ENCODE measurements around the gene SPTBN1. TPM values are rescaled to one million over a fixed set of nuclear protein-coding genes. Genes with fewer than 3 reads are reported as not detected.

SPTBN1 gene
- total and polyA plus RNA-seq, 2 experiments from 2014 or later = 57.7 to 187 TPM

DNA sequence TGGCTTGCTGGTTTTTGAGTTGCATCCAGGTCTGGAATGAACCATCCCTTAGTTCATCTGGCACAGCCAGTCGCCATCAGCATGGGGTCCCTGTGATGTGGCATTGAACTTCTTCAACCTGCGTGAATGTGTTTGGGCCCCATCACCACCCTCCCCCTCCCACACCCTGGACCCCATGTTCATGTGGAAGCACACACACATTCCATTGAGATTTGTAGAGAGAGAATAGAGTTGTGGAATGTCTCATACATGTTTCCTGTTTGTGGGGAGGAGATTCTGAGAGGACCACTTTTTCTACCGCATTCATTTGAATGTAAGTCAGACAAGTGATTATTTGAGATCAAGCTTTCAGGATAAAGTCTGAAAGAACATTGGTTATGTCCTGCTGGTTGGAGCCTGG, 149.7 kb downstream of the SPTBN1 start:
- WGBS, 2 experiments (ENCODE audit: low coverage in 1 of 2, low lambda C conversion rate in 2 of 2, missing lambda C conversion rate in 2 of 2) = 96 to 99% methylated on average over 3 of the region's 3 CpGs
- H3K9ac ChIP-seq = no peak overlapping the region
- H3K27ac ChIP-seq = no peak overlapping the region
- peaks cover 10% of the 10 kb centered on the region; the same call in 1 of the 2 replicates for H4K20me1 ChIP-seq (ENCODE audit: insufficient read depth)
- H3K9me2 ChIP-seq (ENCODE audit: insufficient read depth) = no peaks in the 10 kb centered on the region
- no peak overlapping the region for H2AFZ ChIP-seq
- peaks cover 100% of the 10 kb centered on the region for H3K79me2 ChIP-seq (ENCODE audit: insufficient read depth)
- DNase-seq = peak; percentile 21
- no peaks in the 10 kb centered on the region for H3K9me3 ChIP-seq (ENCODE audit: low read depth)
- no peak overlapping the region for H3K4me3 ChIP-seq
- in situ Hi-C loops (cut with MboI) = no loop called here
- H3K36me3 ChIP-seq (ENCODE audit: low read depth) = no peaks in the 10 kb centered on the region
- no peaks in the 10 kb centered on the region for H3K27me3 ChIP-seq (replicated peaks; ENCODE audit: insufficient read depth)
- peaks cover 14% of the 10 kb centered on the region for H3F3A ChIP-seq (ENCODE audit: insufficient read depth)
- H3K4me2 ChIP-seq (ENCODE audit: unreplicated experiment) = no peak overlapping the region
- TF ChIP-seq EZH2phosphoT487 (IDR thresholded peaks at IDR 0.05; ENCODE audit: insufficient read depth, low read depth) = no peak
- TF ChIP-seq EZH2 (IDR thresholded peaks at IDR 0.05; ENCODE audit: insufficient read depth, poor library complexity, severe bottlenecking) = no peak
- H3K4me1 ChIP-seq (ENCODE audit: insufficient read depth) = peaks cover 35% of the 10 kb centered on the region

DNA sequence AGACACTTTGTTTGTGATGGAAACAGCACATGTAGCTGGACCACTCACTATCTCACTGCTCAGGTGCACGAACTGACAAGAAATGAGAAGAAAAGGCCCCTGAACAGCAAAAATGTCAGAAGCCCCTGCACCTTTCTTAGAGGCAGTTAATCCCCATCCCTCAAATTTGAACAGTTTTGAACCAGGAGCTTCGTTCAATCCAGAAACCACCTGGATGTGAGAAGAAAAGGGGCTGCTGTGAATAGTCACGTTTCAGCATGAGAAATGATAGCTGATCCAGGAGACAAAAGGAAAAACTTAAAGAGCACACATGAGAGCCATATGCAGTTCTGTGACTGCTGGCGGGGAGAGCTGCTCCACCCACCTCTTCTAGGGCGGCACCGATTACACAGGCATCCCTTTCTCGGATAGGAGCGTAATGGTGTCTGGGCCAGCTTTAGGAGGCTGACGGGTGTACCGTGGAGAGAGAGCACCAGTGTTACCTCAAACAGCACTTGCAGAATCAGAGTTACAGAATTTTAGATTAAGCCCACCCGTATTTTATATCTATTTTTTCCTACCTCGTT, 150.3 kb downstream of the SPTBN1 start:
- DNase-seq = peak; percentile 63
- WGBS, 2 experiments (ENCODE audit: low coverage in 1 of 2, low lambda C conversion rate in 2 of 2, missing lambda C conversion rate in 2 of 2) = 32 to 38% methylated on average over 12 of the region's 12 CpGs
- Histone ChIP-seq H3F3A (ENCODE audit: insufficient read depth) (peaks cover 11% of the 10 kb centered on the region), H3K27ac (no peak overlapping the region), H3K9me2 (ENCODE audit: insufficient read depth) (no peaks in the 10 kb centered on the region), H3K9ac (no peak overlapping the region), H3K9me3 (ENCODE audit: low read depth) (no peaks in the 10 kb centered on the region), H4K20me1 (ENCODE audit: insufficient read depth) (peaks cover 10% of the 10 kb centered on the region; the same call in 1 of the 2 replicates), H3K27me3 (replicated peaks; ENCODE audit: insufficient read depth) (no peaks in the 10 kb centered on the region), H3K4me2 (ENCODE audit: unreplicated experiment) (peak overlapping the region; percentile 39), H3K36me3 (ENCODE audit: low read depth) (no peaks in the 10 kb centered on the region), H3K79me2 (ENCODE audit: insufficient read depth) (peaks cover 98% of the 10 kb centered on the region), H3K4me3 (no peak overlapping the region), H3K4me1 (ENCODE audit: insufficient read depth) (peaks cover 33% of the 10 kb centered on the region), H2AFZ (no peak overlapping the region)
- TF ChIP-seq EZH2phosphoT487 (IDR thresholded peaks at IDR 0.05; ENCODE audit: insufficient read depth, low read depth) = no peak
- TF ChIP-seq EZH2 (IDR thresholded peaks at IDR 0.05; ENCODE audit: insufficient read depth, poor library complexity, severe bottlenecking) = no peak
- in situ Hi-C loops (cut with MboI) = no loop called here

DNA sequence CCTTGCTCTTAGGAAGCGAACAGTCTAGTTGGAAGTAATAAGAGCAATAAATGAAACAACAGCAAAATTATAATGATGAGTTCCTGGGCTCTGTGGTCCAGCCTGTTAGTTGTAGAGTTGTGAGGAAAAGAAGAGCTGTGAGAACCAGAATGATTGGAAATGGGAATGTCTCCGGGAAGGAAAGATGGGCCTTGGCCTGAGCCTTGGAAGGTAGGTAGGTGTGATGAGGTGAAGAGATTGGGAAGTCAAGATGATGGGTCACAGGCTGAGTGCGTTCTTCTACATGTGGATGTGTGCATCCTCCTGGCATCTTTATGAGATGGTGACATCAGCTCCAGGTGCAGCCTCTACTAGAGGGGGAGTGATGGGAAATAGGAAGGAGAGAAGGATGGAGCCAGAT, 152.1 kb downstream of the SPTBN1 start:
- Histone ChIP-seq H3K27ac (no peak overlapping the region), H3K4me2 (ENCODE audit: unreplicated experiment) (no peak overlapping the region), H3K9ac (no peak overlapping the region), H3K4me1 (ENCODE audit: insufficient read depth) (peaks cover 27% of the 10 kb centered on the region), H3K36me3 (ENCODE audit: low read depth) (peaks cover 6% of the 10 kb centered on the region; the same call in 1 of the 2 replicates), H4K20me1 (ENCODE audit: insufficient read depth) (peaks cover 10% of the 10 kb centered on the region; the same call in 1 of the 2 replicates), H3K4me3 (no peak overlapping the region), H3K9me2 (ENCODE audit: insufficient read depth) (no peaks in the 10 kb centered on the region), H3K9me3 (ENCODE audit: low read depth) (no peaks in the 10 kb centered on the region), H3K27me3 (replicated peaks; ENCODE audit: insufficient read depth) (no peaks in the 10 kb centered on the region), H3K79me2 (ENCODE audit: insufficient read depth) (peaks cover 98% of the 10 kb centered on the region), H2AFZ (no peak overlapping the region), H3F3A (ENCODE audit: insufficient read depth) (peaks cover 4% of the 10 kb centered on the region; the same call in 1 of the 2 replicates)
- TF ChIP-seq EZH2 (IDR thresholded peaks at IDR 0.05; ENCODE audit: insufficient read depth, poor library complexity, severe bottlenecking) (no peak), EZH2phosphoT487 (IDR thresholded peaks at IDR 0.05; ENCODE audit: insufficient read depth, low read depth) (no peak)
- in situ Hi-C loops (cut with MboI) = no loop called here
- no peak for DNase-seq
- WGBS, 2 experiments (ENCODE audit: low coverage in 1 of 2, low lambda C conversion rate in 2 of 2, missing lambda C conversion rate in 2 of 2) = 97% methylated on average over 3 of the region's 3 CpGs

DNA sequence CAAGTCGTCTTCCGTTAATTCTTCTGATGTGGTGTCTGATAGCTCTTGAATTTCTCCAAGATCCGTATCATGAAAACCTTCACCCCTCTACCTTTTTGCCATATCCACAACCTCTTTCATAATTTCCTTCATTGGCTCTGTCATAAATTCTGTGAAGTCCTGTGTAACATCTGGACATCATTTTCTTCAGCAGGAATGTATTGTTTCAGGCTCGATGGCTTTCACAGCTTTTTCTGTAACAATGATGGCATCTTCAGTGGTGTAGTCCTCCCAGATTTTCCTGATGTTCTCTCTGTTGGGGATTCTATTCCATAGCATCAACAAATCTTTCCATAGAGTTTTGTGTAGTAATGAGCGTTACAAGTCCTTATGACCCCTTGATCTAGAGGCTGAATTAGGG, 153.1 kb downstream of the SPTBN1 start:
- H2AFZ ChIP-seq = no peak overlapping the region
- H3K4me1 ChIP-seq (ENCODE audit: insufficient read depth) = peaks cover 27% of the 10 kb centered on the region
- peaks cover 4% of the 10 kb centered on the region; the same call in 1 of the 2 replicates for H3F3A ChIP-seq (ENCODE audit: insufficient read depth)
- TF ChIP-seq EZH2 (IDR thresholded peaks at IDR 0.05; ENCODE audit: insufficient read depth, poor library complexity, severe bottlenecking) (no peak), EZH2phosphoT487 (IDR thresholded peaks at IDR 0.05; ENCODE audit: insufficient read depth, low read depth) (no peak)
- DNase-seq = no peak
- H4K20me1 ChIP-seq (ENCODE audit: insufficient read depth) = peaks cover 10% of the 10 kb centered on the region; the same call in 1 of the 2 replicates
- no peak overlapping the region for H3K9ac ChIP-seq
- no peaks in the 10 kb centered on the region for H3K9me3 ChIP-seq (ENCODE audit: low read depth)
- H3K27ac ChIP-seq = no peak overlapping the region
- peaks cover 8% of the 10 kb centered on the region; the same call in 1 of the 2 replicates for H3K36me3 ChIP-seq (ENCODE audit: low read depth)
- H3K79me2 ChIP-seq (ENCODE audit: insufficient read depth) = peaks cover 98% of the 10 kb centered on the region
- in situ Hi-C loops (cut with MboI) = no loop called here
- no peak overlapping the region for H3K4me2 ChIP-seq (ENCODE audit: unreplicated experiment)
- H3K27me3 ChIP-seq (replicated peaks; ENCODE audit: insufficient read depth) = no peaks in the 10 kb centered on the region
- 37 to 38% methylated on average over 5 of the region's 5 CpGs for WGBS, 2 experiments (ENCODE audit: low coverage in 1 of 2, low lambda C conversion rate in 2 of 2, missing lambda C conversion rate in 2 of 2)
- H3K4me3 ChIP-seq = no peak overlapping the region
- H3K9me2 ChIP-seq (ENCODE audit: insufficient read depth) = no peaks in the 10 kb centered on the region

All from GM23248 (cell line).